ENCODE data around the gene GFRA1.

GFRA1 gene

GRCh38 chr10:116101616-116102315, 171.2 kb downstream of the GFRA1 start:
- no peak for TF ChIP-seq GATA2 (IDR thresholded peaks at IDR 0.05; ENCODE audit: low read depth, low read length)
- TF ChIP-seq GATA3 (IDR thresholded peaks at IDR 0.05; ENCODE audit: low read depth, low read length): no peak

- TF ChIP-seq GATA2 (IDR thresholded peaks at IDR 0.05; ENCODE audit: low read depth, low read length) (no peak), GATA3 (IDR thresholded peaks at IDR 0.05; ENCODE audit: low read depth, low read length) (no peak)
Observed at GRCh38 chr10:116100984-116101383, 172.0 kb downstream of the GFRA1 start.

GRCh38 chr10:116099023-116099420, 174.0 kb downstream of the GFRA1 start:
- TF ChIP-seq GATA2 (IDR thresholded peaks at IDR 0.05; ENCODE audit: low read depth, low read length) (no peak), GATA3 (IDR thresholded peaks at IDR 0.05; ENCODE audit: low read depth, low read length) (no peak)

- no peak for TF ChIP-seq GATA3 (IDR thresholded peaks at IDR 0.05; ENCODE audit: low read depth, low read length)
- no peak for TF ChIP-seq GATA2 (IDR thresholded peaks at IDR 0.05; ENCODE audit: low read depth, low read length)
Observed at GRCh38 chr10:116098411-116099022, 174.5 kb downstream of the GFRA1 start.

- TF ChIP-seq GATA3 (IDR thresholded peaks at IDR 0.05; ENCODE audit: low read depth, low read length) (no peak), GATA2 (IDR thresholded peaks at IDR 0.05; ENCODE audit: low read depth, low read length) (no peak)
Observed at GRCh38 chr10:116097239-116097784, 175.7 kb downstream of the GFRA1 start.

- TF ChIP-seq GATA2 (IDR thresholded peaks at IDR 0.05; ENCODE audit: low read depth, low read length): no peak
- no peak for TF ChIP-seq GATA3 (IDR thresholded peaks at IDR 0.05; ENCODE audit: low read depth, low read length)
Observed at GRCh38 chr10:116096526-116096925, 176.5 kb downstream of the GFRA1 start.

GRCh38 chr10:116094356-116094755, 178.7 kb downstream of the GFRA1 start:
- TF ChIP-seq GATA2 (IDR thresholded peaks at IDR 0.05; ENCODE audit: low read depth, low read length) (no peak), GATA3 (IDR thresholded peaks at IDR 0.05; ENCODE audit: low read depth, low read length) (no peak)

- TF ChIP-seq GATA3 (IDR thresholded peaks at IDR 0.05; ENCODE audit: low read depth, low read length) (no peak), GATA2 (IDR thresholded peaks at IDR 0.05; ENCODE audit: low read depth, low read length) (no peak)
Observed at GRCh38 chr10:116093031-116093430, 180.0 kb downstream of the GFRA1 start.

GRCh38 chr10:116088985-116089384, 184.0 kb downstream of the GFRA1 start:
- TF ChIP-seq GATA2 (IDR thresholded peaks at IDR 0.05; ENCODE audit: low read depth, low read length) (no peak), GATA3 (IDR thresholded peaks at IDR 0.05; ENCODE audit: low read depth, low read length) (no peak)

GRCh38 chr10:116085323-116085722, 187.7 kb downstream of the GFRA1 start:
- TF ChIP-seq GATA2 (IDR thresholded peaks at IDR 0.05; ENCODE audit: low read depth, low read length) (no peak), GATA3 (IDR thresholded peaks at IDR 0.05; ENCODE audit: low read depth, low read length) (no peak)

- TF ChIP-seq GATA3 (IDR thresholded peaks at IDR 0.05; ENCODE audit: low read depth, low read length) (no peak), GATA2 (IDR thresholded peaks at IDR 0.05; ENCODE audit: low read depth, low read length) (no peak)
Observed at GRCh38 chr10:116084161-116084560, 188.8 kb downstream of the GFRA1 start.

- TF ChIP-seq GATA3 (IDR thresholded peaks at IDR 0.05; ENCODE audit: low read depth, low read length): no peak
- TF ChIP-seq GATA2 (IDR thresholded peaks at IDR 0.05; ENCODE audit: low read depth, low read length): no peak
Observed at GRCh38 chr10:116083226-116083762, 189.7 kb downstream of the GFRA1 start.

- TF ChIP-seq GATA3 (IDR thresholded peaks at IDR 0.05; ENCODE audit: low read depth, low read length) (no peak), GATA2 (IDR thresholded peaks at IDR 0.05; ENCODE audit: low read depth, low read length) (no peak)
Observed at GRCh38 chr10:116082762-116083161, 190.2 kb downstream of the GFRA1 start.

- no peak for TF ChIP-seq GATA3 (IDR thresholded peaks at IDR 0.05; ENCODE audit: low read depth, low read length)
- TF ChIP-seq GATA2 (IDR thresholded peaks at IDR 0.05; ENCODE audit: low read depth, low read length): no peak
Observed at GRCh38 chr10:116082206-116082605, 190.8 kb downstream of the GFRA1 start.

GRCh38 chr10:116080553-116080952, 192.5 kb downstream of the GFRA1 start:
- no peak for TF ChIP-seq GATA2 (IDR thresholded peaks at IDR 0.05; ENCODE audit: low read depth, low read length)
- no peak for TF ChIP-seq GATA3 (IDR thresholded peaks at IDR 0.05; ENCODE audit: low read depth, low read length)
